Measurements from ENCODE around the gene STK32A.

Gene STK32A

GRCh38 chr5:147413266-147413665, 178.4 kb downstream of the STK32A start:
- H3K4me2 ChIP-seq (ENCODE audit: low read length): no peak overlapping the region
- no peaks in the 10 kb centered on the region for H4K20me1 ChIP-seq (ENCODE audit: insufficient read depth, low read length)
- H3K9ac ChIP-seq (ENCODE audit: low read length): no peak overlapping the region
- TF ChIP-seq CTCF (IDR thresholded peaks at IDR 0.05; ENCODE audit: low read length) (no peak), EZH2 (IDR thresholded peaks at IDR 0.05; ENCODE audit: borderline replicate concordance, low read length) (no peak)
- no peaks in the 10 kb centered on the region for H3F3A ChIP-seq (ENCODE audit: insufficient read depth, low read length)
- no peak overlapping the region for H2AFZ ChIP-seq (ENCODE audit: low read length)
- no peak overlapping the region for H3K27ac ChIP-seq (ENCODE audit: low read depth, low read length, poor library complexity, severe bottlenecking)
- no peaks in the 10 kb centered on the region for H3K4me1 ChIP-seq (ENCODE audit: insufficient read depth, low read length, severe bottlenecking)
- H3K79me2 ChIP-seq (ENCODE audit: insufficient read depth, low read length): no peaks in the 10 kb centered on the region
- H3K36me3 ChIP-seq (ENCODE audit: insufficient read depth, low read length): no peaks in the 10 kb centered on the region
- H3K27me3 ChIP-seq (ENCODE audit: insufficient read depth, low read length): no peaks in the 10 kb centered on the region
- H3K4me3 ChIP-seq (ENCODE audit: low read depth, low read length, poor library complexity, severe bottlenecking): no peak overlapping the region
- H3K9me2 ChIP-seq (ENCODE audit: low read depth, low read length): no peaks in the 10 kb centered on the region
- H3K9me3 ChIP-seq (ENCODE audit: low read length): no peaks in the 10 kb centered on the region

GRCh38 chr5:147415651-147416050, 180.8 kb downstream of the STK32A start:
- Histone ChIP-seq H3K4me3 (ENCODE audit: low read depth, low read length, poor library complexity, severe bottlenecking) (no peak overlapping the region), H3K79me2 (ENCODE audit: insufficient read depth, low read length) (no peaks in the 10 kb centered on the region), H3K27ac (ENCODE audit: low read depth, low read length, poor library complexity, severe bottlenecking) (no peak overlapping the region), H3K9me2 (ENCODE audit: low read depth, low read length) (no peaks in the 10 kb centered on the region), H3K9me3 (ENCODE audit: low read length) (no peaks in the 10 kb centered on the region), H3K4me1 (ENCODE audit: insufficient read depth, low read length, severe bottlenecking) (no peaks in the 10 kb centered on the region), H3F3A (ENCODE audit: insufficient read depth, low read length) (no peaks in the 10 kb centered on the region), H2AFZ (ENCODE audit: low read length) (no peak overlapping the region), H3K27me3 (ENCODE audit: insufficient read depth, low read length) (no peaks in the 10 kb centered on the region), H3K4me2 (ENCODE audit: low read length) (no peak overlapping the region), H4K20me1 (ENCODE audit: insufficient read depth, low read length) (no peaks in the 10 kb centered on the region), H3K36me3 (ENCODE audit: insufficient read depth, low read length) (no peaks in the 10 kb centered on the region), H3K9ac (ENCODE audit: low read length) (no peak overlapping the region)
- TF ChIP-seq CTCF (IDR thresholded peaks at IDR 0.05; ENCODE audit: low read length): no peak
- TF ChIP-seq EZH2 (IDR thresholded peaks at IDR 0.05; ENCODE audit: borderline replicate concordance, low read length): no peak

GRCh38 chr5:147417135-147417813, 182.4 kb downstream of the STK32A start:
- Histone ChIP-seq H3K9me3 (ENCODE audit: low read length) (no peaks in the 10 kb centered on the region), H3K4me2 (ENCODE audit: low read length) (no peak overlapping the region), H3F3A (ENCODE audit: insufficient read depth, low read length) (no peaks in the 10 kb centered on the region), H3K36me3 (ENCODE audit: insufficient read depth, low read length) (no peaks in the 10 kb centered on the region), H3K4me1 (ENCODE audit: insufficient read depth, low read length, severe bottlenecking) (no peaks in the 10 kb centered on the region), H4K20me1 (ENCODE audit: insufficient read depth, low read length) (no peaks in the 10 kb centered on the region), H3K27me3 (ENCODE audit: insufficient read depth, low read length) (no peaks in the 10 kb centered on the region), H3K79me2 (ENCODE audit: insufficient read depth, low read length) (no peaks in the 10 kb centered on the region), H3K4me3 (ENCODE audit: low read depth, low read length, poor library complexity, severe bottlenecking) (no peak overlapping the region), H3K9ac (ENCODE audit: low read length) (no peak overlapping the region), H3K9me2 (ENCODE audit: low read depth, low read length) (no peaks in the 10 kb centered on the region), H3K27ac (ENCODE audit: low read depth, low read length, poor library complexity, severe bottlenecking) (no peak overlapping the region), H2AFZ (ENCODE audit: low read length) (no peak overlapping the region)
- TF ChIP-seq CTCF (IDR thresholded peaks at IDR 0.05; ENCODE audit: low read length): no peak
- no peak for TF ChIP-seq EZH2 (IDR thresholded peaks at IDR 0.05; ENCODE audit: borderline replicate concordance, low read length)
